ENCODE data around the gene ATP2B2.

GRCh38 chr3:10397879-10398278 lies 107.5 kb downstream of the ATP2B2 start:
- no peak for TF ChIP-seq CTCF (IDR thresholded peaks at IDR 0.05)
- no peak for TF ChIP-seq POLR2A (IDR thresholded peaks at IDR 0.05)
